AG04449 (cell line): Measurements from ENCODE around the gene OR52B2.

Source experiments
- CTCF ChIA-PET: fragments of 350-600 bp; formaldehyde crosslinking; extraction: SDS; loops from one replicate; lab custom pipeline; 2021; ENCODE audit warnings: antibody characterized with exemption; lab: Yijun Ruan, JAX
- POLR2A ChIA-PET: fragments of 400-600, 350-600 bp; formaldehyde crosslinking; extraction: SDS; loops from one replicate; lab custom pipeline; 2020; ENCODE audit warnings: antibody characterized with exemption, inconsistent platforms; lab: Yijun Ruan, JAX
- DNase-seq: peaks from one replicate; pipeline ENCODE4 v3.0.0-alpha.2; 2010; ENCODE audit warnings: low read depth, low spot score
- H3K4me3 ChIP-seq: 2 replicates; pipeline ENCODE4 v1.5.1; 2011; ENCODE audit warnings: low read depth, mild to moderate bottlenecking, control low read depth, low read length
- CTCF ChIP-seq: IDR thresholded peaks from one replicate; pipeline ENCODE4 v1.5.1; 2011; ENCODE audit warnings: mild to moderate bottlenecking, moderate library complexity, low read length, control low read depth, inconsistent platforms; ENCODE audit not compliant: insufficient read depth; ENCODE audit errors: missing control alignments

OR52B2 gene

GRCh38 chr11:6209801-6210200 is 39.7 kb upstream of the OR52B2 start:
- POLR2A ChIA-PET: no interaction called here
- no peak for DNase-seq
- CTCF ChIA-PET: interaction anchor here (1.5 kb wide), 1 partner anchor 10 kb away, joined by 4 read pairs; no protein-coding TSS in a partner anchor
- H3K4me3 ChIP-seq: no peak overlapping the region
- no peak for TF ChIP-seq CTCF

GRCh38 chr11:6206456-6207180 is 36.5 kb upstream of the OR52B2 start:
- DNase-seq: peak; percentile 19
- no peak overlapping the region for H3K4me3 ChIP-seq
- CTCF ChIA-PET: interaction anchor here (0.7 to 1.5 kb wide), 5 partner anchors 9 to 147 kb away, joined by 3 to 6 read pairs (median 4); no protein-coding TSS in a partner anchor
- POLR2A ChIA-PET: no interaction called here
- TF ChIP-seq CTCF: no peak

- ChIA-PET POLR2A (no interaction called here), CTCF (interaction anchor here (1.4 kb wide), 1 partner anchor 18 kb away, joined by 3 read pairs; no protein-coding TSS in a partner anchor)
- no peak for DNase-seq
- no peak within 1 kb of the TSS for H3K4me3 ChIP-seq
- no peak for TF ChIP-seq CTCF
Measured at GRCh38 chr11:6205366-6205765, 35.2 kb upstream of the OR52B2 start, which contains the start of gene C11orf42. C11orf42 (plus strand) TSS chr11:6205557; CDS start chr11:6205616, 59 bp downstream.

GRCh38 chr11:6204706-6205105 is 34.6 kb upstream of the OR52B2 start:
- ChIA-PET CTCF (interaction anchor here (1.1 to 1.4 kb wide), 3 partner anchors 19 to 158 kb away, joined by 3 to 4 read pairs (median 3); no protein-coding TSS in a partner anchor), POLR2A (no interaction called here)
- no peak overlapping the region for H3K4me3 ChIP-seq
- no peak for TF ChIP-seq CTCF
- DNase-seq: no peak

GRCh38 chr11:6203327-6203726 is 33.2 kb upstream of the OR52B2 start:
- H3K4me3 ChIP-seq: no peak overlapping the region
- no peak for TF ChIP-seq CTCF
- POLR2A ChIA-PET: no interaction called here
- no peak for DNase-seq
- CTCF ChIA-PET: interaction anchor here (1.1 kb wide), 1 partner anchor 159 kb away, joined by 3 read pairs; no protein-coding TSS in a partner anchor

GRCh38 chr11:6202041-6202440 is 31.9 kb upstream of the OR52B2 start:
- CTCF ChIA-PET: interaction anchor here (2.0 to 2.7 kb wide), 2 partner anchors 49 to 161 kb away, joined by 6 read pairs; no protein-coding TSS in a partner anchor
- peak; percentile 24 for DNase-seq
- TF ChIP-seq CTCF: no peak
- POLR2A ChIA-PET: interaction anchor here (0.6 kb wide), 1 partner anchor 117 kb away, joined by 3 read pairs; no protein-coding TSS in a partner anchor
- H3K4me3 ChIP-seq: no peak overlapping the region
